ENCODE measurements around the gene IFRD2.
"Not testable (repeated sequence)": the region's sequence is repeated elsewhere in the genome, so short reads cannot be mapped to it uniquely, and the experiment has no call there.

Gene IFRD2

DNA sequence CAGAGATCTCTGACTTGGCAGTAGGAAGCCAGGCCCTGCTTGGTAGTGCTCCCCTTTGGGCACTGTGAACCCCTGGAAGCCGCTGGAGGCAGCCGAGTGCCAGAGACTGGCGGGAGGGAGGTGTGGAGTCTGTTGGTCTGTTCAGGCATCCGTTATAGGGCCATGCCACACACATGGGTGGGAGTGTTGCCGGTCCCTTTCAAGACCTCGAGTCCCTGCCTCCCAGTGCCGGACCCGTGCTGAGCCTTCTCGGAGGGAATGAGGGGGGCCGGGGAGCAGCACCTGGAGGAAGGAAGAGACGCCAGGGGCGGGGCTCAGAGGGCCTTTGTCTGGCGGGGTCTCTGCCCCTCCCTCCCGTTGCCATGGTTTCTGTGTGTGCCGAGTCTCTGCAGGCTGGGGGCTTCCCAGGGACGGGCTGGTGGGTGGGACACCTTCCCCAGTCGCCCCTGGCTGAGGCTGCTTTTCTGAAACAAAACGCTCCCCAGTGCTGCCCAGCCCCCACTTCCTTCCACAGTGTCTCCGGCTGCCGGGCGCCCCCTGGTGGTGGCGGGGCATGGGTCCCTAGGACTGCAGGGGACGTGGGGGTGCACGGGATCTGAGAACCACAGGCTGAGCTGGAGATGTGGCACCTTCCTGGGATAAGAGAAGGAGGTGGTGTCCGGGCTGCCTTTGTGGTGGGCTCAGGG lies 46.3 kb downstream of the IFRD2 start:
- peak; percentile 92 for DNase-seq (ENCODE audit: low read depth)

DNA sequence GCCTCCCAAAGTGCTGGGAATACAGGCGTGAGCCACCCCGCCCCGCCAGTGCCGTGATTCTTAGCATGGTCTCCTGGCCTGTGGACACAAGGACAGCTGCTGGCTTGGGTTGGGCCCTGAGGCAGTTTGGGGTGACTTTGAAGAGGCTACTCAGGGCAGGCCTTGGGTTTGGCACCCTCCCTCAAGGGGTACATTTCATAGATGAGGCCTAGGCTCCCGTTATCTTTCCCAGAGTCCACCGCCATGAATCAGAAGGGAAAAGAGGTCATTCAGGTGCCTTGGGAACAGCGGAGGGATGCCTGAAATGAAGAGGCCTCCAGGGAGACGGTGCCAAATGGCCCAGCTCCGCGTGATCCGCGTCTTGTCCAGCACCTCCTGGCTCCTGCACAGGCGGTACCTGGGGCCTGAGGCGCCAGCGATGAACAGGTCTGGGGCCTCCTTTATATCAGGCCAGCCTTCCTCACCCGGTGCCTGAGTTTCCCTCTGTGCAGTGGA lies 46.9 kb downstream of the IFRD2 start:
- no peak for DNase-seq (ENCODE audit: low read depth)

DNA sequence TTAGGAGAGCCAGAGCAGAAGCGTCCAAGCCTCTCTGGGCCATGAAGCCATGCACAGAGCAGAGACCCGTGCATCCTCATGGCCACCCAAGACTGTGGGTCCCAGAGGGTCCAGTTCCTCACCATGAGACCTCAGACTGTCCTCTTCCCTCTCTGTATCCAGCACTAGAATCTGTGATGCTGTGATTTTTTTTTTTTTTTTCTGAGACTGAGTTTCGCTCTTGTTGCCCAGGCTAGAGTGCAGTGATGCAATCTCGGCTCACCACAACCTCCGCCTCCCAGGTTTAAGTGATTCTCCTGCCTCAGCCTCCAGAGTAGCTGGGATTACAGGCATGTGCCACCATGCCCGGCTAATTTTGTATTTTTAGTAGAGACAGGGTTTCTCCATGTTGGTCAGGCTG lies 47.4 kb downstream of the IFRD2 start:
- DNase-seq (ENCODE audit: low read depth): not testable (repeated sequence)

- no peak for DNase-seq (ENCODE audit: low read depth)
Measured at GRCh38 chr3:50243543-50243895, 48.7 kb downstream of the IFRD2 start.

DNA sequence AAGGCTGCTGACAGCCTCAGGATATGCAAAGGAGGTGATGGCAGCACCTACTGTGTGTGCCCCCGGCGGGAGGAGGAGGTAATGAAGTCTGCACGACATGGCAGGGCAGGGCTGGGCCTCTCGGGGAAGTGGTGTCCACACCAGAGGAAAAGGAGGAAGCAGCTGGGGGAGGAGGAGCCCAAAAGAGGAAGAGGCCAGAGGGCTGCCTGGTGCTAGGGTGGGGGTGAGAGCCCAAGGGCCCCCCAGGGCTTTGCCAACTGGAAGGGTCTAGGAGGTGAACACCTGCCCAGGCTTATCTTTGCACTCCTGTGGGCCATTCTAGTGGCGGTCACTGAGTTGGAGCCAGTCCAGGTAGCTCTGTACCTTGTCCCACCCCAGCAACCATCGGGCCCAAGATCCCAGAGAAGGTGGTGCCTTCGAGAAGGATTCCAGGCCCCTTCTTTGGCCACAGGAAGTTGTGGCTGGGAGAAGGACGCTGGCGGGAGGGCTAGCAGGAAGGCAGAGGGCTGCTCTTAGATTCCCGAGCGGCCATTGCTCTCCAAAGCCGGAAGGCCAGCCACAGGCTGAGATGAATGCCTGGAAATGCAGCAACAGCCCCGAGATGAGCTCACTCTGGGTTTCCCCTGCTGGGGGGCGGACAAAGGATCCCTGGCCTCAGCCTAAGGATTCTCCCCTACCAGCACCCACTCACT lies 49.2 kb downstream of the IFRD2 start:
- DNase-seq (ENCODE audit: low read depth): no peak

- DNase-seq (ENCODE audit: low read depth): no peak
Measured at GRCh38 chr3:50242381-50242770, 49.9 kb downstream of the IFRD2 start.

DNA sequence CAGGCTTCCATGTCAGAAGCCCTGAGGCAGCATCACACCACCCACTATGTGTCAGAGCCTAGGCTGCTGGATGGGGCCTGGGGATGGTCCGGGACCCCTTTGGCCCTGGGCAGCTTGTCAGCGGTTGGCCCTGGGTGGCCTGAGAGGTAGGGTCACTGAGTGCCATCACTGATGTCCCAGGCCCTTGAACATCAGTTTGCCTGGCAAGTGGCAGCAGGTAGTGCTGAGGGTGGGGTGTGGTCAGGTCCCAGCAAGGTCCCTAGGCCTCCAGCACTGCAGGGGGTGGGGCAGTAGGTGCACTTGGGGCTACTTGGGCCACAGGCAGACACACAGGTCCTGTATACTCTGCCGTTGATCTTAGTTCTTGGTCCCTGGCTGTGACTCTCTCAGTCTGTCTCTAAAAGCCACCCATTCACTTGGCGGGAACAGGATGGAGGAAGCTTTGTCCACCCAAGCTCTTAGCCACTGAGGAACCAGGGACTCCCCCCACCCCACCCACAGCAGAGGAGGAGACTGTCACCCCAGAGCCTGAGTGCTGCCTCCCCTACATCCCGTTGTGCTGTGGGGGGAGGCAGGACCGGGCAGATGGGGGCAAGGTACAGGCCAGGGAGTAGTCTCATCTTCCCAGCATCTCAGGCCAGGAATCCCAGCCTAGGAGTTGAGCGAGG lies 50.4 kb downstream of the IFRD2 start:
- DNase-seq (ENCODE audit: low read depth): no peak

GRCh38 chr3:50241163-50241562 lies 51.1 kb downstream of the IFRD2 start:
- DNase-seq (ENCODE audit: low read depth): no peak

DNA sequence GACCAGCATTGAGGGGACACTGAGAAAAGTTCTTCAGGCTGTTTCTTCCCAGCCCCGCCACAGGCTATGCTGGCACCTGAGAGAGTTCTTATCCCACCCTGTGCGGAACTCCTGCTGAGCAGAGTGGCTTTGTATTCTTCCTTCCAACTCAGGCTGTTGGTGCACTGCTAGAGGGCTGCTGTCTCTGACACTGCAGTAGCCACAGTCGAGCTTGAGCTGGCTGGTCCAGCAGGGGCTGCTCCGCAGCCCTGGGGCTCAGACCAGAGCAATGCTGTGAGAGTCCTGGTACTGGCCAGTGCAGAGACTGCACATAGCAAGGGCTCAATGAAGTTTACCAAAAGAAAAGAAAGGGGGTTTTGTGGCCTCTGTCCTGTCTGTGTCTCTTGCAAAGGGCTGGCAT lies 52.6 kb downstream of the IFRD2 start:
- DNase-seq (ENCODE audit: low read depth): no peak

DNA sequence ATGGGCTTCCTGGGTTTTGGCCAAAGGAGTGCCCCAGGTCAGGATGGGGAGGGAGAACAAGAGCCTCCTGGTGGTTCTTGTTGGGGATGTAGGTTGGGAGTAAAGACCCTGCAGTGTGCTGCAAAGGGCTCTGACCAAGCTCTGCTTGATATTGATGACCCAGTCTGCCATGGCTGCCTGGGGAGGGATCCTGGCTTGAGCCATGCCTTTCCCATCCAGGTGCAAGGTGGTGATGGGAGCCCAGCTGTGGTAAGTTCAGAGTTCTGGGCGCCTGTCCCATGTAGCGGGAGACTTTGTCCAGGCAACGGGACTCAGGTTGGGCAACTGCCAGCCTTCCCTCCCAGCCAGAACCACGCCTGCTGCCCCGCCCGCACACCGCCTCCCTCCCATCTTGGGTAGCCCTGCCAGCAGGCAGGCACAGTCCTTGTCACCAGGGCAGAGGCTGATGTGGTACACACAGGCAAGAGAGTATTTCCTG lies 53.6 kb downstream of the IFRD2 start:
- no peak for DNase-seq (ENCODE audit: low read depth)

- peak; percentile 77 for DNase-seq (ENCODE audit: low read depth)
Measured at GRCh38 chr3:50237754-50238548, 54.3 kb downstream of the IFRD2 start.
